HG02678 (cell line): ENCODE measurements around the gene MMP7.
"Not testable (repeated sequence)": the region's sequence is repeated elsewhere in the genome, so short reads cannot be mapped to it uniquely, and the experiment has no call there.

Experiments
- ATAC-seq: cut with Tn5 transposase; IDR thresholded peaks from one replicate; pipeline ENCODE4 v1.9.1; 2021; ENCODE audit warnings: mild to moderate bottlenecking, moderate library complexity; ENCODE audit not compliant: unreplicated experiment

Gene MMP7

GRCh38 chr11:102544594-102544993 lies 14.0 kb upstream of the MMP7 start:
- ATAC-seq = no peak

GRCh38 chr11:102539567-102539966 lies 9.0 kb upstream of the MMP7 start:
- ATAC-seq = no peak

- ATAC-seq = no peak
Observed at GRCh38 chr11:102538932-102539331, 8.4 kb upstream of the MMP7 start.

- ATAC-seq = no peak
Observed at GRCh38 chr11:102534261-102534872, 3.8 kb upstream of the MMP7 start.

- ATAC-seq = no peak
Observed at GRCh38 chr11:102528618-102529017, 1.9 kb downstream of the MMP7 start.

GRCh38 chr11:102527684-102528083 lies 2.9 kb downstream of the MMP7 start:
- no peak for ATAC-seq

- no peak for ATAC-seq
Observed at GRCh38 chr11:102527041-102527440, 3.5 kb downstream of the MMP7 start.

GRCh38 chr11:102523887-102524286 lies 6.7 kb downstream of the MMP7 start:
- no peak for ATAC-seq

GRCh38 chr11:102523189-102523570 lies 7.4 kb downstream of the MMP7 start:
- ATAC-seq = no peak

- ATAC-seq = no peak
Observed at GRCh38 chr11:102522312-102523188, 8.0 kb downstream of the MMP7 start.

GRCh38 chr11:102521121-102521520 lies 9.4 kb downstream of the MMP7 start:
- ATAC-seq = no peak

- ATAC-seq = no peak
Observed at GRCh38 chr11:102520514-102520913, 10.0 kb downstream of the MMP7 start.

- no peak for ATAC-seq
Observed at GRCh38 chr11:102518296-102519094, 12.1 kb downstream of the MMP7 start.

- ATAC-seq = no peak
Observed at GRCh38 chr11:102517670-102518069, 12.9 kb downstream of the MMP7 start.

- no peak for ATAC-seq
Observed at GRCh38 chr11:102516179-102516578, 14.4 kb downstream of the MMP7 start.

- no peak for ATAC-seq
Observed at GRCh38 chr11:102513869-102514268, 16.7 kb downstream of the MMP7 start.

GRCh38 chr11:102510439-102511135 lies 20.0 kb downstream of the MMP7 start:
- ATAC-seq = no peak

GRCh38 chr11:102502831-102503230 lies 27.7 kb downstream of the MMP7 start:
- not testable (repeated sequence) for ATAC-seq

- no peak for ATAC-seq
Observed at GRCh38 chr11:102500829-102501228, 29.7 kb downstream of the MMP7 start.

- no peak for ATAC-seq
Observed at GRCh38 chr11:102499931-102500330, 30.6 kb downstream of the MMP7 start.

GRCh38 chr11:102499151-102499550 lies 31.4 kb downstream of the MMP7 start:
- ATAC-seq = no peak
